GM12872 (cell line): ENCODE measurements around the gene SORCS2.

Source experiments
- TF ChIP-seq, protein P1 (sequence below): IDR thresholded peaks from 3 replicates; pipeline ENCODE4 v1.5.1; 2011; ENCODE audit warnings: low read depth, mild to moderate bottlenecking, low read length, moderate library complexity; ENCODE audit not compliant: insufficient read depth

SORCS2 gene

DNA sequence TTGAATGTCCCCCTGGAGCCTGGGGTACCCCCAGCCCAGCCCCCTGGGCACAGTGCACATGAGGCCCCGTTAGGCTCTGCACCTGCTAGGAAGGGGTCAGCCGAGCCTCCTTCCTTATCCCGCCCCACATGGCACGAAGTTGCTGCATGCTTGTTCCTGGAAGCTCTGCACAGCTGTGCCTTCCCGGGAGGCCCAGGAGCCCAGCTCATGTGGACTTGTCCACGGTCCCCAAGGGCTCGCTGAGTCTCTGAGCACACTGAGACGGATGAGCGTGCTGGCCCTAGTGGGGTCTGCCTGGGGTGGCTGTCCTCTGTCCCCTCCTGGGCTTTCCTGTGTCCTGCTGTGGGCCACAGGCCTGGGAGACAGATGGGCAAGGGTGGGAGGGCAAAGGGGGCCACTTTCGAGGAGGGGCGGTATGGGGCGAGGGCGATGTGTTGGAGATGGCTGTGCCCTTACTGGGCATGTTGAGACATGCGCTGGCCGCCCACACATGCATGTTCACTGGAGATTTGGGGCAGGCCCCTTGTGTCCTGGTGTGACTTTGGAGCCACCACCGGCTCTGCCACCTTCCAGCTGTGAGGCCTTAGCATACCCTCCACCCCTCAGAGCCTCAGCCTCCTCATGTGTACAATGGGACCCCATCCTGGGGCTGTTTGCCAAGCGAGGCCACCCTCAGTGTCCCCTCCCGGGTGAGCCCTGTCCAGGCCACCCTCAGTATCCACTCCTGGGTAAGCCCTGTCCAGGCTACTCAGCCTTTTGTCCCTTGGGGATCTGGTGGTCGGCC lies 509.7 kb downstream of the SORCS2 start:
- TF ChIP-seq, protein P1, sequence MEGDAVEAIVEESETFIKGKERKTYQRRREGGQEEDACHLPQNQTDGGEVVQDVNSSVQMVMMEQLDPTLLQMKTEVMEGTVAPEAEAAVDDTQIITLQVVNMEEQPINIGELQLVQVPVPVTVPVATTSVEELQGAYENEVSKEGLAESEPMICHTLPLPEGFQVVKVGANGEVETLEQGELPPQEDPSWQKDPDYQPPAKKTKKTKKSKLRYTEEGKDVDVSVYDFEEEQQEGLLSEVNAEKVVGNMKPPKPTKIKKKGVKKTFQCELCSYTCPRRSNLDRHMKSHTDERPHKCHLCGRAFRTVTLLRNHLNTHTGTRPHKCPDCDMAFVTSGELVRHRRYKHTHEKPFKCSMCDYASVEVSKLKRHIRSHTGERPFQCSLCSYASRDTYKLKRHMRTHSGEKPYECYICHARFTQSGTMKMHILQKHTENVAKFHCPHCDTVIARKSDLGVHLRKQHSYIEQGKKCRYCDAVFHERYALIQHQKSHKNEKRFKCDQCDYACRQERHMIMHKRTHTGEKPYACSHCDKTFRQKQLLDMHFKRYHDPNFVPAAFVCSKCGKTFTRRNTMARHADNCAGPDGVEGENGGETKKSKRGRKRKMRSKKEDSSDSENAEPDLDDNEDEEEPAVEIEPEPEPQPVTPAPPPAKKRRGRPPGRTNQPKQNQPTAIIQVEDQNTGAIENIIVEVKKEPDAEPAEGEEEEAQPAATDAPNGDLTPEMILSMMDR: no peak

DNA sequence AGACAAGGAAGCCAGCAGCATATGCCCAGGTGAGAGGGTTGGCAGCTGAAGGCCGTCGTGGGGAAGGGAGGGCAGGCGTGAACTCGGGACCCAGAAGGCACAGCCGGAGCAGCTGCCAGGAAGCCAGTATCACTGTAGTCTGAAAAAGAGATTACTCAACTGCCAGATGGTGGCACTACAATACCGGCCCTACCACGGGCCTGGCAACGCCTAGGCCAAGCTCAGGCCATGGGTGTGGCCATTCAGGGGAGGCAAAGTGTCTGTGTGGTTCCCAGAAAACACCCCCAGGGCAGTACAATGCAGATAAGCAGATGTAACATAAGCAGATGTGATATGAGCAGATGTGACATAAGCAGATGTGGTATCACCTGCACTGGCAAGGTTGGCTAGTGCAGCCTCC lies 511.4 kb downstream of the SORCS2 start:
- TF ChIP-seq, protein P1: no peak

DNA sequence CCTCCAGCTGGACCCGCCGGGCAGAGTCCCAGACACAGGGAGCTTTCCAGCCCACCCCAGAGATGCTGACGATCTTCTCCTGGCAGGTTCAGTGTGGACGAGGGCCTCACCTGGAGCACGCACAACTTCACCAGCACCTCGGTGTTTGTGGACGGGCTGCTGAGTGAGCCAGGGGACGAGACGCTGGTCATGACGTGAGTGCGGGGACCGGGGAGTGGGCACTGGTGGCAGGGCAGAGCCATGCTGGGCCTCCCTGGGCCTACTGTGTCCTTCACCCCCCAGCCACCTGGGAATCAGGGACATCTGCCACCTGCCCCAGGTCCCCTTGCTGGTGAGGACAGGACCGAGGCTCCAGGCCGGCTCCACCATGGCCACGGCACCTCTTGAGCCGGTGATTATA lies 511.8 kb downstream of the SORCS2 start:
- TF ChIP-seq, protein P1: no peak

DNA sequence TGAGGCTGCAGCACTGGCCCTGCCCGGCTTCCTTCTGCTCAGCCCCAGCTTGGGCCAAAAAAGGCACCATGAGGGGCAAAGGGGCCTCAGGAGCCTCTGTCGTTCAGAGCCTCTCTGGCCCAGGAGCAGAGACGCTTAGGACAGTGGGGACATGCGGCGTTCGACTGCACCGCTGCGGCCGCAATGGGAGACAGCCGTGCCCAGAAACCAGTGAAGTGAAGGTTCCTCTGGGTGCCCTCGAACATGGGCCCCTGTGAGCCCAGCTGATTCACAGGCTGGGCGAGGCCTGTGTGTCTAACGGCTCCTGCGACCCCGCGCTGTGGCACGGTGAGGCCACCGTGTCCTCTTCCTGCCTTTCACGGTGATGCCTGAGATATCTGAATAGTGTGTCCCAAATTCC lies 512.3 kb downstream of the SORCS2 start:
- TF ChIP-seq, protein P1: no peak

DNA sequence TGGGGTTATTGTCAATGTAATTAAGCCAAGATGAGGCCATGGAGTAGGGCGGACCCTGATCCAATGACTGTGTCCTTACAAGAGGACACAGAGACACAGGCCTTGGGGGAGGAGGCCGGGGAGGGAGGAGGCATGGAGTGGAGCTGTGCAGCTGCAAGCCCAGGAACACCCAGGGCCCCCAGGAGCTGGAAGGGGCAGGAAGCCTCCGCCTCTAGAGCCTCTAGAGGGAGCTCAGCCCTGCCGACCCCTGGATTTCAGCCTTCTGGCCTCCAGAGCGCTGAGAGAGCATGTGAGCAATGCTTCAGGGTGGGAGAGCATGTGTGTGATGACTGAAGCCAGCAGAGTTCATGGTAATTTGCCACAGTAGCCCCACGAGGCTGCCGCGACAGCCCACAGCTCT lies 512.7 kb downstream of the SORCS2 start:
- TF ChIP-seq, protein P1: no peak

DNA sequence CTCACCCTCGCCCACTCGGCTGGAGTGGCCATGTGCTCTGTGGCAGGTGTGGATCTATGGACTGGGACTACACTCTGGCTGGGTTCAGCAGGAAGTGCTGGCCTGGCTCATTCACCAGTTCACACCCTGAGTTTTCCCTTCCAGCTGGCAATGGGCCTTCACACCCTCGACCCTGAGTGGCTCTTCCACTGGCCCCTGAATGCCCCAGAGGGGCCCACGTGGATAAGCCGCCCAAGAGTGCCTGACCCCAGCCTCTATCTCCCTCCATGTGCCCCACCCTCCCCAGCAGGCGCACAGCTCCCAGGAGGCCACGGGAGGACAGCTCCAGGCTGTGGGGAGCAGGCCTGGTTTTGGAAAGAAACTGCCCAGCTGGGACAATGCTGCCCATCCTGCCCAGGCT lies 513.3 kb downstream of the SORCS2 start:
- TF ChIP-seq, protein P1: no peak

DNA sequence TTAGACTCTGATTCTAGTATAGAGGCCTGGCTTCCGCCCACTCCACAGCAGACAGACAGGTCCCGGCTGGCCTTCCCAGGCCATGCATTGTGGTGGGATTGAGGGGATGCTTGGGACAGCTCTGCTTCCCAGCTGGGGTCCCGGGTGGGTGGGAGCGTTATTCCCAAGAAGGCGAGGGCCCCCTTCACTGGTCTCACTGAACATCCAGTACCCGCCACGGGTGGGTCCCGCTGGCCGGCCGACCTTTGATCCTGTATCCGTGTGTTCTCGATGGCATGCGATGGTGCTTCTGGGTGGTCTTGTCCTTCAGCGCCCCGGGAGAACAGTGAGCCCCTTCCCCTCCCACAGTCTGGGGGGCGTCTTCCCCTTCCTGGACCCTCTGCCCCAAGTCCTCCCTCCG lies 515.9 kb downstream of the SORCS2 start:
- TF ChIP-seq, protein P1: no peak

DNA sequence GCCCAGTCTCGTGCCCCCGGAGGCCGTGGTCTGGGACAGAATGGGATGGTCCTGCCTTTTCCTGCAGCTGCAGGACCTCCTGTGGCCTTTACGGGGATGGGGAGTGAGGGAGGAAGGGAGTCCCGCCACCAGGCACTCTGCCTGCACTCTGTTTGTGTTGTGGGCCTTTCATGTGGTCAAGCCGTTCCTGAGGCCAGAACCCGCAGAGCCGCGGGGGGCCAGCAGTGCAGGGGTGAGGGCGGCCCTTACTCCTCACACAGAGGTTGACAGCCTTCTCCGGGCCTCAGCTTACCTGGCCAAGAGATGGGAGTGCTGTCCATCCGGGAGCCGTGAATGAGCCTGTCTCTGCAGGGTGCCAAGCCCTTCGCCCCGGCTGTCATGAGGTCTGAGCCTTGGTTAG lies 516.6 kb downstream of the SORCS2 start:
- TF ChIP-seq, protein P1: no peak
